SH-SY5Y (cell line): ENCODE measurements around the gene CD226.

Source experiments
- GATA2 ChIP-seq: IDR thresholded peaks from 2 replicates; pipeline ENCODE4 v1.6.1; 2011; ENCODE audit warnings: mild to moderate bottlenecking, low read depth, low read length
- GATA3 ChIP-seq: IDR thresholded peaks from 2 replicates; pipeline ENCODE4 v1.6.1; 2011; ENCODE audit warnings: low read depth, mild to moderate bottlenecking, low read length, moderate library complexity

- TF ChIP-seq GATA3 (no peak), GATA2 (no peak)
Measured at GRCh38 chr18:69872661-69873060, 75.0 kb downstream of the CD226 start.
